Kidney epithelial cell (primary cell): ENCODE results near the gene CARD11. TPM values are rescaled to one million over a fixed set of nuclear protein-coding genes. Genes with fewer than 3 reads are reported as not detected.

Experiments
- DNase-seq: peaks from one replicate; pipeline ENCODE4 v3.0.0-alpha.2; 2010; ENCODE audit warnings: low read depth
- H3K27me3 ChIP-seq: 2 replicates; pipeline ENCODE4 v1.6.0; 2011; ENCODE audit warnings: low read length; ENCODE audit not compliant: control insufficient read depth, insufficient read depth
- H3K36me3 ChIP-seq: 2 replicates; pipeline ENCODE4 v1.5.1; 2011; ENCODE audit warnings: low read length; ENCODE audit not compliant: control insufficient read depth, insufficient read depth
- H3K4me3 ChIP-seq: 2 replicates; pipeline ENCODE4 v1.5.1; 2011; ENCODE audit warnings: low read depth, mild to moderate bottlenecking, control low read depth, low read length
- CTCF ChIP-seq: IDR thresholded peaks from 2 replicates; pipeline ENCODE4 v1.5.1; 2011; ENCODE audit warnings: mild to moderate bottlenecking, moderate library complexity, low read length, control low read depth, inconsistent platforms; ENCODE audit not compliant: insufficient read depth, poor library complexity, severe bottlenecking
- total RNA-seq: library from RNA; depleted of rRNA; stranded (reverse); fragments of >200 nt; gene quantifications from 2 replicates; pipeline ENCODE4 v1.2.3, GENCODE V29; 2015

The CARD11 gene
- total RNA-seq, 1 donor from 2014 or later = 31.0 TPM

GRCh38 chr7:2879354-2879753, 164.3 kb downstream of the CARD11 start:
- no peaks in the 10 kb centered on the region for H3K36me3 ChIP-seq
- no peak overlapping the region for H3K4me3 ChIP-seq
- DNase-seq = no peak
- H3K27me3 ChIP-seq = peaks cover 6% of the 10 kb centered on the region
- no peak for TF ChIP-seq CTCF

GRCh38 chr7:2878306-2878705, 165.4 kb downstream of the CARD11 start:
- Histone ChIP-seq H3K36me3 (no peaks in the 10 kb centered on the region), H3K27me3 (peaks cover 5% of the 10 kb centered on the region), H3K4me3 (no peak overlapping the region)
- no peak for TF ChIP-seq CTCF
- no peak for DNase-seq

- no peaks in the 10 kb centered on the region for H3K36me3 ChIP-seq
- TF ChIP-seq CTCF = no peak
- DNase-seq = peak; percentile 91
- H3K27me3 ChIP-seq = no peaks in the 10 kb centered on the region
- H3K4me3 ChIP-seq = no peak overlapping the region
These were observed 167.5 kb downstream of the CARD11 start for GRCh38 chr7:2876031-2876731.

- H3K36me3 ChIP-seq = no peaks in the 10 kb centered on the region
- H3K4me3 ChIP-seq = no peak overlapping the region
- no peak for TF ChIP-seq CTCF
- H3K27me3 ChIP-seq = no peaks in the 10 kb centered on the region
- DNase-seq = peak; percentile 73
These were observed 169.7 kb downstream of the CARD11 start for GRCh38 chr7:2873686-2874551.

- DNase-seq = no peak
- Histone ChIP-seq H3K27me3 (no peaks in the 10 kb centered on the region), H3K4me3 (no peak overlapping the region), H3K36me3 (no peaks in the 10 kb centered on the region)
- no peak for TF ChIP-seq CTCF
These were observed 170.5 kb downstream of the CARD11 start for GRCh38 chr7:2873146-2873545.
